ENCODE data around the gene INSL3.

DNA sequence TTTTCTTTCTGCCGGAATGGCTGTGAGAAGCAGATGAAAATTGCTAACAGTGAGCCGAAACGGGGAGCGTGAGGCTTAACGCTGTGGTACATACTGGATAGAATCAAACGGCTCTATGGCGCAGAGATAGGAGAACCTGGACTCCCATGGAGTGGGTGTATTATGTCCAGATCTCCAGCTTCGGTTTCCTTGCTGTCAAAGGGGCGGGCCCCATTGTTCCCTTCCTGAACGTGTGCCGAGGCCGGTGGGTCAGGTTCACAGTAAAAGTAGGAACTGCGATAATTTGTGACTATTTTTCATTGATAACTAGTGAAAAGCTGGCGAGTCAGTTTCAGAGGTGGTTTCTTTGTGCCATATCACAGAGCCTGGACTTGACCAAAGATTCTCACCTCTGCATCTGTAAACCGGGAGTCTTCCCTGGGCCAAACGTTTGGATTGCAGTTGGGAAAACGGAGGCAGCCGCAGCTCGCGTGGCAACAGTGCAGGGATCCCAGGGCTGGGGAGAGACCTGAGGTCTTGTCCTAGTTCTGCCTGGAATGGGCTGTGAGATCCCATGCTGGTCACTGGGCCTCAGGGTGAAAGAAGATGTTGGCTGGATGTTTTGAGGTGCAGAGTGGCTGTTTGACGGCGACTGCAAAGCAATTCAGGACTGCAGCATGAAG lies 39.1 kb upstream of the INSL3 start:
- TF ChIP-seq, protein P1, sequence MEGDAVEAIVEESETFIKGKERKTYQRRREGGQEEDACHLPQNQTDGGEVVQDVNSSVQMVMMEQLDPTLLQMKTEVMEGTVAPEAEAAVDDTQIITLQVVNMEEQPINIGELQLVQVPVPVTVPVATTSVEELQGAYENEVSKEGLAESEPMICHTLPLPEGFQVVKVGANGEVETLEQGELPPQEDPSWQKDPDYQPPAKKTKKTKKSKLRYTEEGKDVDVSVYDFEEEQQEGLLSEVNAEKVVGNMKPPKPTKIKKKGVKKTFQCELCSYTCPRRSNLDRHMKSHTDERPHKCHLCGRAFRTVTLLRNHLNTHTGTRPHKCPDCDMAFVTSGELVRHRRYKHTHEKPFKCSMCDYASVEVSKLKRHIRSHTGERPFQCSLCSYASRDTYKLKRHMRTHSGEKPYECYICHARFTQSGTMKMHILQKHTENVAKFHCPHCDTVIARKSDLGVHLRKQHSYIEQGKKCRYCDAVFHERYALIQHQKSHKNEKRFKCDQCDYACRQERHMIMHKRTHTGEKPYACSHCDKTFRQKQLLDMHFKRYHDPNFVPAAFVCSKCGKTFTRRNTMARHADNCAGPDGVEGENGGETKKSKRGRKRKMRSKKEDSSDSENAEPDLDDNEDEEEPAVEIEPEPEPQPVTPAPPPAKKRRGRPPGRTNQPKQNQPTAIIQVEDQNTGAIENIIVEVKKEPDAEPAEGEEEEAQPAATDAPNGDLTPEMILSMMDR (IDR thresholded peaks at IDR 0.05), result no peak
- no peak for TF ChIP-seq EZH2phosphoT487 (IDR thresholded peaks at IDR 0.05)
- TF ChIP-seq EZH2 (IDR thresholded peaks at IDR 0.05), result no peak

Measured in neural progenitor cell (in vitro differentiated cells).